PFSK-1 (cell line): ENCODE results near the gene UNC45A.

ENCODE experiments used
- FOXP2 ChIP-seq: optimal IDR thresholded peaks from 2 replicates; pipeline ENCODE3; 2011; ENCODE audit warnings: borderline replicate concordance, control low read depth, inconsistent platforms; ENCODE audit not compliant: insufficient read depth; ENCODE audit errors: extremely low read length, extremely low read depth
- POLR2AphosphoS5 ChIP-seq: IDR thresholded peaks from 2 replicates; pipeline ENCODE4 v1.6.1; 2012; ENCODE audit warnings: low read depth, mild to moderate bottlenecking, control low read depth, low read length, moderate library complexity
- SIN3A ChIP-seq: IDR thresholded peaks from 2 replicates; pipeline ENCODE4 v1.6.1; 2012; ENCODE audit warnings: mild to moderate bottlenecking, low read length, moderate library complexity, borderline replicate concordance; ENCODE audit not compliant: insufficient read depth
- TAF1 ChIP-seq: IDR thresholded peaks from 2 replicates; pipeline ENCODE4 v1.6.1; 2012; ENCODE audit warnings: low read length, control low read depth, borderline replicate concordance; ENCODE audit not compliant: insufficient read depth
- TF ChIP-seq, protein P1 (sequence below), 2 experiments: IDR thresholded peaks; 2 replicates each; pipeline versions ENCODE4 v1.6.1 to v1.8.0; 2011 to 2012; ENCODE audit warnings: low read depth in 2 of 2, low read length in 2 of 2, control low read depth in 1 of 2, inconsistent platforms in 1 of 2, mild to moderate bottlenecking in 1 of 2, moderate library complexity in 1 of 2; ENCODE audit not compliant: insufficient read depth in 1 of 2

DNA sequence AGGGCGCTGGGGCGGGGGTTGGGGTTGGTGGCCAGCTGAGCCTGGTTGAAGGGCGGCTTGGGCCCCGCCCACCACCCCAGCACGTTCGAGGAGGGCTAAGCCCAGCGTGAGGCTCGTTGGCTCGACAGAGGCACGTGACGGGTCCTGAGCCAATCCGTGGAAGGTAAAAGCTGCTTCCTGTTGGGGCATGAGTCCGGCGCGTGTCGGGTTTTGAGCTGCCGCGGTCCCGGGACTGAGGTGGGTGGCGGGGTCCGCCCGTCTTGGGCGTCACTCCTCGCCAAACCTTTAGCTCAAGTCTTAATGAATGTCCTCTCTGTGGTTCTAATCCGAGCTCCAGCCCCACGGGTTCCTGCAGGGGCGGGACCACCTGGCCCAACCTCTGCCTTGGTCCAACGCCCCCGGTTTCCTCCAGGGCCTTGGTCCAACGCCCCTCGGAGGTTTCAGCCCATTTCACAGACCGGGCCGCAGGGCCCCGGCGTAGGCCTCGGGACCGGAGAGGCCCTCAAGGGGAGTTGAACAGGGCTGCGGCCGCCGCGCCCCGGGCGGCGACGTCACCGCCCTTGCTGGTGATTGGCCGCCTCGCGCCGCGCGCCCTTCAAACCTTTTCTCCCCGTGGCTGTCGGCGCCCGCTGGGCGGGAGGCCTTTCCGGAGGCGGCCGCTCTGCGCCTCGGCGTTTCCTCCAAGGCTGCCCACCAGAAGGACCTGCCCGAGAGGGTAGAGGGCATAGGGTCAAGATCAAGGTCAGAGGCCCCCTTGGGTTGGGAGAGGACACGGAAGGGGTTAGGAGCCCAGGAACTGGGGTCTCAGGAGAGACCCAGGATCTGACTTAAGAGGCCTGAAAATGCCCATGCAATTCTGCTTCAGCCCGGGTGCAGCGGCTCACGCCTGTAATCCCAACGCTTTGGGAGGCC is 19.9 kb downstream of the UNC45A start, which contains the start of gene RCCD1:
- peak; percentile 94 for TF ChIP-seq POLR2AphosphoS5
- TF ChIP-seq TAF1 = peak; percentile 78; the same call in 1 of the 2 replicates
- TF ChIP-seq, protein P1, sequence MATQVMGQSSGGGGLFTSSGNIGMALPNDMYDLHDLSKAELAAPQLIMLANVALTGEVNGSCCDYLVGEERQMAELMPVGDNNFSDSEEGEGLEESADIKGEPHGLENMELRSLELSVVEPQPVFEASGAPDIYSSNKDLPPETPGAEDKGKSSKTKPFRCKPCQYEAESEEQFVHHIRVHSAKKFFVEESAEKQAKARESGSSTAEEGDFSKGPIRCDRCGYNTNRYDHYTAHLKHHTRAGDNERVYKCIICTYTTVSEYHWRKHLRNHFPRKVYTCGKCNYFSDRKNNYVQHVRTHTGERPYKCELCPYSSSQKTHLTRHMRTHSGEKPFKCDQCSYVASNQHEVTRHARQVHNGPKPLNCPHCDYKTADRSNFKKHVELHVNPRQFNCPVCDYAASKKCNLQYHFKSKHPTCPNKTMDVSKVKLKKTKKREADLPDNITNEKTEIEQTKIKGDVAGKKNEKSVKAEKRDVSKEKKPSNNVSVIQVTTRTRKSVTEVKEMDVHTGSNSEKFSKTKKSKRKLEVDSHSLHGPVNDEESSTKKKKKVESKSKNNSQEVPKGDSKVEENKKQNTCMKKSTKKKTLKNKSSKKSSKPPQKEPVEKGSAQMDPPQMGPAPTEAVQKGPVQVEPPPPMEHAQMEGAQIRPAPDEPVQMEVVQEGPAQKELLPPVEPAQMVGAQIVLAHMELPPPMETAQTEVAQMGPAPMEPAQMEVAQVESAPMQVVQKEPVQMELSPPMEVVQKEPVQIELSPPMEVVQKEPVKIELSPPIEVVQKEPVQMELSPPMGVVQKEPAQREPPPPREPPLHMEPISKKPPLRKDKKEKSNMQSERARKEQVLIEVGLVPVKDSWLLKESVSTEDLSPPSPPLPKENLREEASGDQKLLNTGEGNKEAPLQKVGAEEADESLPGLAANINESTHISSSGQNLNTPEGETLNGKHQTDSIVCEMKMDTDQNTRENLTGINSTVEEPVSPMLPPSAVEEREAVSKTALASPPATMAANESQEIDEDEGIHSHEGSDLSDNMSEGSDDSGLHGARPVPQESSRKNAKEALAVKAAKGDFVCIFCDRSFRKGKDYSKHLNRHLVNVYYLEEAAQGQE (IDR thresholded peaks at IDR 0.05; ENCODE audit: insufficient read depth in 1 of 2, low read depth in 2 of 2, low read length in 2 of 2) = no peak
- TF ChIP-seq SIN3A = peak; percentile 60; the same call in 1 of the 2 replicates
- peak; percentile 56 for TF ChIP-seq FOXP2
